Stimulated activated naive B cell treated with anti-CD40 and anti-IgM and Interleukin-4, amounts not matched to agents 10 μg/mL and 1 μg/mL and 100 μg/mL, for 72 hours (primary cell): ENCODE measurements around the gene MYH14.

ENCODE experiments used
- ATAC-seq, 2 donors: fragments of 150-1000 bp; cut with Tn5 transposase; replicated peaks; 2 replicates each; pipeline ENCODE4 v1.10.0; 2021; ENCODE audit warnings: moderate library complexity in 1 of 2
- DNase-seq: peaks from one replicate; pipeline ENCODE4 v3.0.0; 2021
- H3K27ac Mint-ChIP-seq: one replicate; pipeline ENCODE4 v1.8.0; 2022; ENCODE audit warnings: mild to moderate bottlenecking, mixed read lengths
- H3K27me3 Mint-ChIP-seq, 2 donors: one replicate each; pipeline ENCODE4 v1.8.0; 2022; ENCODE audit warnings: mixed read lengths in 2 of 2
- H3K36me3 Mint-ChIP-seq, 2 donors: one replicate each; pipeline ENCODE4 v1.8.0; 2022; ENCODE audit warnings: mixed read lengths in 2 of 2, mild to moderate bottlenecking in 1 of 2
- H3K4me1 Mint-ChIP-seq, 2 donors: one replicate each; pipeline ENCODE4 v1.8.0; 2022; ENCODE audit warnings: mixed read lengths in 2 of 2, mild to moderate bottlenecking in 1 of 2
- H3K4me3 Mint-ChIP-seq, 2 donors: one replicate each; pipeline ENCODE4 v1.8.0; 2022; ENCODE audit warnings: mild to moderate bottlenecking in 2 of 2, mixed read lengths in 2 of 2, moderate library complexity in 1 of 2
- H3K9me3 Mint-ChIP-seq, 2 donors: one replicate each; pipeline ENCODE4 v1.8.0; 2022; ENCODE audit warnings: mixed read lengths in 2 of 2, mild to moderate bottlenecking in 1 of 2

MYH14 gene

GRCh38 chr19:50202962-50203280 is 501 bp upstream of the MYH14 start:
- Mint-ChIP-seq H3K36me3 (peaks cover 2 to 5% of the 10 kb centered on the region in 2 donors), H3K4me1 (peaks cover 0 to 6% of the 10 kb centered on the region in 2 donors), H3K9me3 (peaks cover 0 to 2% of the 10 kb centered on the region in 2 donors), H3K27ac (no peak overlapping the region), H3K27me3 (peaks cover 34 to 71% of the 10 kb centered on the region in 2 donors), H3K4me3 (no peak overlapping the region)
- ATAC-seq = no peak
- no peak for DNase-seq

GRCh38 chr19:50204081-50204428 is 633 bp downstream of the MYH14 start:
- DNase-seq (no peak), ATAC-seq (no peak)
- Mint-ChIP-seq H3K4me3 (no peak overlapping the region), H3K27ac (no peak overlapping the region), H3K9me3 (peaks cover 0 to 3% of the 10 kb centered on the region in 2 donors), H3K27me3 (peaks cover 38 to 69% of the 10 kb centered on the region in 2 donors), H3K36me3 (peaks cover 2 to 5% of the 10 kb centered on the region in 2 donors), H3K4me1 (peaks cover 0 to 6% of the 10 kb centered on the region in 2 donors)

- DNase-seq (no peak), ATAC-seq (peak; percentile 46 to 60)
- Mint-ChIP-seq H3K36me3 (peaks cover 2 to 5% of the 10 kb centered on the region in 2 donors), H3K9me3 (peaks cover 0 to 3% of the 10 kb centered on the region in 2 donors), H3K27ac (peak overlapping the region; percentile 42), H3K27me3 (peaks cover 38 to 66% of the 10 kb centered on the region in 2 donors), H3K4me1 (peaks cover 0 to 6% of the 10 kb centered on the region in 2 donors), H3K4me3 (no peak overlapping the region)
Measured at GRCh38 chr19:50204811-50205675, 1.6 kb downstream of the MYH14 start.

GRCh38 chr19:50205681-50206138 is 2.3 kb downstream of the MYH14 start:
- H3K4me3 Mint-ChIP-seq = no peak overlapping the region
- H3K27ac Mint-ChIP-seq = peak overlapping the region; percentile 42
- DNase-seq (no peak), ATAC-seq (no peak)
- H3K4me1 Mint-ChIP-seq = peaks cover 0 to 6% of the 10 kb centered on the region in 2 donors
- H3K36me3 Mint-ChIP-seq = peaks cover 2 to 5% of the 10 kb centered on the region in 2 donors
- peaks cover 38 to 66% of the 10 kb centered on the region in 2 donors for H3K27me3 Mint-ChIP-seq
- peaks cover 0 to 3% of the 10 kb centered on the region in 2 donors for H3K9me3 Mint-ChIP-seq

- DNase-seq = no peak
- H3K27ac Mint-ChIP-seq = no peak overlapping the region
- H3K4me3 Mint-ChIP-seq = no peak overlapping the region
- peaks cover 2 to 5% of the 10 kb centered on the region in 2 donors for H3K36me3 Mint-ChIP-seq
- ATAC-seq = no peak
- peaks cover 0 to 6% of the 10 kb centered on the region in 2 donors for H3K4me1 Mint-ChIP-seq
- peaks cover 0 to 3% of the 10 kb centered on the region in 2 donors for H3K9me3 Mint-ChIP-seq
- H3K27me3 Mint-ChIP-seq = peaks cover 38 to 61% of the 10 kb centered on the region in 2 donors
Measured at GRCh38 chr19:50206191-50206590, 2.8 kb downstream of the MYH14 start.

GRCh38 chr19:50207730-50208129 is 4.3 kb downstream of the MYH14 start:
- H3K4me3 Mint-ChIP-seq = no peak overlapping the region
- ATAC-seq (no peak), DNase-seq (no peak)
- H3K27me3 Mint-ChIP-seq = peaks cover 26 to 46% of the 10 kb centered on the region in 2 donors
- H3K4me1 Mint-ChIP-seq = peaks cover 0 to 6% of the 10 kb centered on the region in 2 donors
- H3K36me3 Mint-ChIP-seq = no peaks in the 10 kb centered on the region
- H3K27ac Mint-ChIP-seq = no peak overlapping the region
- peaks cover 8 to 10% of the 10 kb centered on the region in 2 donors for H3K9me3 Mint-ChIP-seq

GRCh38 chr19:50209131-50209530 is 5.7 kb downstream of the MYH14 start:
- ATAC-seq (no peak), DNase-seq (no peak)
- Mint-ChIP-seq H3K9me3 (peaks cover 8 to 10% of the 10 kb centered on the region in 2 donors), H3K4me3 (no peak overlapping the region), H3K27ac (no peak overlapping the region), H3K36me3 (no peaks in the 10 kb centered on the region), H3K4me1 (peaks cover 0 to 6% of the 10 kb centered on the region in 2 donors), H3K27me3 (peaks cover 26 to 40% of the 10 kb centered on the region in 2 donors)

GRCh38 chr19:50210425-50210824 is 7.0 kb downstream of the MYH14 start:
- peaks cover 8 to 10% of the 10 kb centered on the region in 2 donors for H3K9me3 Mint-ChIP-seq
- H3K4me3 Mint-ChIP-seq = no peak overlapping the region
- ATAC-seq = no peak
- peaks cover 22 to 37% of the 10 kb centered on the region in 2 donors for H3K27me3 Mint-ChIP-seq
- no peak for DNase-seq
- no peak overlapping the region for H3K27ac Mint-ChIP-seq
- H3K36me3 Mint-ChIP-seq = no peaks in the 10 kb centered on the region
- peaks cover 0 to 3% of the 10 kb centered on the region in 2 donors for H3K4me1 Mint-ChIP-seq

GRCh38 chr19:50213925-50214324 is 10.5 kb downstream of the MYH14 start:
- DNase-seq (no peak), ATAC-seq (no peak)
- Mint-ChIP-seq H3K27me3 (peaks cover 5 to 29% of the 10 kb centered on the region in 2 donors), H3K4me1 (no peaks in the 10 kb centered on the region), H3K36me3 (no peaks in the 10 kb centered on the region), H3K27ac (no peak overlapping the region), H3K4me3 (no peak overlapping the region), H3K9me3 (peaks cover 7 to 8% of the 10 kb centered on the region in 2 donors)

- Mint-ChIP-seq H3K27me3 (peaks cover 5 to 29% of the 10 kb centered on the region in 2 donors), H3K36me3 (no peaks in the 10 kb centered on the region), H3K27ac (no peak overlapping the region), H3K9me3 (peaks cover 7 to 8% of the 10 kb centered on the region in 2 donors), H3K4me3 (no peak overlapping the region), H3K4me1 (no peaks in the 10 kb centered on the region)
- DNase-seq (no peak), ATAC-seq (no peak)
Measured at GRCh38 chr19:50214699-50215543, 11.5 kb downstream of the MYH14 start.

GRCh38 chr19:50215820-50216219 is 12.4 kb downstream of the MYH14 start:
- no peak overlapping the region for H3K4me3 Mint-ChIP-seq
- ATAC-seq = no peak

GRCh38 chr19:50221087-50221486 is 17.7 kb downstream of the MYH14 start:
- H3K27me3 Mint-ChIP-seq = peaks cover 35 to 43% of the 10 kb centered on the region in 2 donors
- peaks cover 6 to 8% of the 10 kb centered on the region in 2 donors for H3K9me3 Mint-ChIP-seq
- H3K4me3 Mint-ChIP-seq = no peak overlapping the region
- peaks cover 3 to 4% of the 10 kb centered on the region in 2 donors for H3K36me3 Mint-ChIP-seq
- H3K27ac Mint-ChIP-seq = no peak overlapping the region
- ATAC-seq (no peak), DNase-seq (no peak)
- H3K4me1 Mint-ChIP-seq = no peaks in the 10 kb centered on the region

More at GRCh38 chr19:50215820-50216219, 12.4 kb downstream of the MYH14 start:
- H3K4me1 Mint-ChIP-seq = no peaks in the 10 kb centered on the region
- H3K27me3 Mint-ChIP-seq = peaks cover 5 to 29% of the 10 kb centered on the region in 2 donors
- no peaks in the 10 kb centered on the region for H3K36me3 Mint-ChIP-seq
- DNase-seq = no peak
- peaks cover 7 to 8% of the 10 kb centered on the region in 2 donors for H3K9me3 Mint-ChIP-seq
- no peak overlapping the region for H3K27ac Mint-ChIP-seq

- Mint-ChIP-seq H3K27ac (no peak overlapping the region), H3K27me3 (peaks cover 29 to 30% of the 10 kb centered on the region in 2 donors), H3K4me3 (no peak overlapping the region), H3K9me3 (peaks cover 6 to 8% of the 10 kb centered on the region in 2 donors), H3K36me3 (peaks cover 3 to 4% of the 10 kb centered on the region in 2 donors), H3K4me1 (no peaks in the 10 kb centered on the region)
- no peak for DNase-seq
- no peak for ATAC-seq
Measured at GRCh38 chr19:50222691-50223438, 19.4 kb downstream of the MYH14 start.

GRCh38 chr19:50223439-50223716 is 20.0 kb downstream of the MYH14 start:
- H3K4me3 Mint-ChIP-seq = no peak overlapping the region
- peaks cover 3 to 4% of the 10 kb centered on the region in 2 donors for H3K36me3 Mint-ChIP-seq
- DNase-seq (no peak), ATAC-seq (no peak)
- no peak overlapping the region for H3K27ac Mint-ChIP-seq
- peaks cover 31% of the 10 kb centered on the region in 2 donors for H3K27me3 Mint-ChIP-seq
- peaks cover 6 to 8% of the 10 kb centered on the region in 2 donors for H3K9me3 Mint-ChIP-seq
- H3K4me1 Mint-ChIP-seq = no peaks in the 10 kb centered on the region
